Activated T-helper 2 cell treated with anti-CD3 and anti-CD28 coated beads, Interferon-gamma antibody, Interleukin-2, Interleukin-4, amounts not matched to agents 10 μg/mL and 5 μg/mL and 100 μg/mL, durations not matched to agents 14 hours and 24 hours and 36 hours (primary cell): Measurements from ENCODE around the gene INSR. TPM values are rescaled to one million over a fixed set of nuclear protein-coding genes. Genes with fewer than 3 reads are reported as not detected.
"Not testable (repeated sequence)": the region's sequence is repeated elsewhere in the genome, so short reads cannot be mapped to it uniquely, and the experiment has no call there.

ENCODE experiments used
- DNase-seq: peaks from one replicate; pipeline ENCODE4 v3.0.0; 2021; ENCODE audit warnings: low spot score
- H3K27ac Mint-ChIP-seq: one replicate; pipeline ENCODE4 v1.8.0; 2021; ENCODE audit warnings: mixed read lengths
- H3K27me3 Mint-ChIP-seq: one replicate; pipeline ENCODE4 v1.8.0; 2021; ENCODE audit warnings: low read depth, mixed read lengths
- H3K36me3 Mint-ChIP-seq: one replicate; pipeline ENCODE4 v1.8.0; 2021; ENCODE audit warnings: low read depth, mixed read lengths
- H3K4me1 Mint-ChIP-seq: one replicate; pipeline ENCODE4 v1.8.0; 2021; ENCODE audit warnings: low read depth, mixed read lengths
- H3K4me3 Mint-ChIP-seq: one replicate; pipeline ENCODE4 v1.8.0; 2021; ENCODE audit warnings: low read depth, mild to moderate bottlenecking, moderate library complexity, mixed read lengths
- H3K9me3 Mint-ChIP-seq: one replicate; pipeline ENCODE4 v1.8.0; 2021; ENCODE audit warnings: mixed read lengths
- intact Hi-C: fragments of 100-400 bp; cut with micrococcal nuclease; formaldehyde crosslinking; loops from one replicate; pipeline ENCODE4 v1.15.1; 2023
- total RNA-seq: library from RNA; stranded (reverse); gene quantifications from 2 replicates; pipeline ENCODE4 v1.2.3, GENCODE V29; 2022

Gene INSR
- total RNA-seq, 1 donor from 2014 or later, result 2.4 TPM

- Mint-ChIP-seq H3K9me3 (no peaks in the 10 kb centered on the region), H3K4me1 (peaks cover 22% of the 10 kb centered on the region), H3K36me3 (no peaks in the 10 kb centered on the region), H3K4me3 (no peak overlapping the region), H3K27me3 (no peaks in the 10 kb centered on the region), H3K27ac (no peak overlapping the region)
- intact Hi-C loops, result no loop called here
- DNase-seq, result no peak
Measured at GRCh38 chr19:7179917-7180306, 114.3 kb downstream of the INSR start.

DNA sequence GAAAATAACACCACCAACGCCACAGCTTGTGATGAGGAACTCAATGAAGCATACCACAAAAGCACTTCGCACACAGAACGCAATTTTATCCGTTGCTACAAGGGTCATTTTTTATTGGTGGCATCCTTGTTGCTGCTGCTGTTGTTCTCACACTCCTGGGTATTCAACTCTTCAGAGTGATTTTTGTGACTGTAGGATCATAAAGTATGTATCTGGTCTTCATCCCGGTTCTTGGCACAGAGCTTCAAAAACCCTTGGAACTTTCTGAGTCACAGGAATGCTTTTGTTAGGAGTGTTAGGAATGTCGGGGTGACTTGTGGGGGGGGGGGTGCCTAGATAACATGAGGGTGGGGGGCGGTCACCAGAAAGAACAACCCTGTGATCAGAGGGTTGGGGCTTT lies 116.3 kb downstream of the INSR start:
- H3K4me1 Mint-ChIP-seq, result peaks cover 13% of the 10 kb centered on the region
- intact Hi-C loops, result no loop called here

DNA sequence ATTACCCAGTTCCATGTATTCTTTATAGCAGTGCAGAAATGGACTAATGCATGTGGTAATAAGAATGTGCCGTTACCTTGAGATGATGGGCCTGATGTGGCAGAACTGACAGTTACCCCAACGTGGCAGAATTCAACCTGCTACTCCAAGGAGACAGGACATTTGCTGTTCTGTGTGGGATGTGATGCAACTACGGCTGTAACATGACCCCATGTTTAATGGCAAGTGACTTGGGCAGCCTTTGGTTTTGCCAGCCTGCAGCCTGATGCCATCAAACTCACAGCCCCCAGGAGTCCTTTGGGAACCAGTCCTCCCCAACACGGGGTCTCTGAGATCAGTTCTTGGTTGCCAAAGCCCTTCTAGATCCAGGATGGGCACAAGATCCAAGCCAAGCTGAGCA lies 117.4 kb downstream of the INSR start:
- no peak overlapping the region for H3K27ac Mint-ChIP-seq
- DNase-seq, result no peak
- H3K4me1 Mint-ChIP-seq, result peaks cover 10% of the 10 kb centered on the region
- H3K27me3 Mint-ChIP-seq, result no peaks in the 10 kb centered on the region
- no peak overlapping the region for H3K4me3 Mint-ChIP-seq
- no peaks in the 10 kb centered on the region for H3K9me3 Mint-ChIP-seq
- intact Hi-C loops, result no loop called here
- H3K36me3 Mint-ChIP-seq, result no peaks in the 10 kb centered on the region

More for the DNA sequence above, 116.3 kb downstream of the INSR start:
- H3K9me3 Mint-ChIP-seq, result no peaks in the 10 kb centered on the region
- no peak for DNase-seq
- no peaks in the 10 kb centered on the region for H3K36me3 Mint-ChIP-seq
- no peaks in the 10 kb centered on the region for H3K27me3 Mint-ChIP-seq
- no peak overlapping the region for H3K27ac Mint-ChIP-seq
- no peak overlapping the region for H3K4me3 Mint-ChIP-seq

DNA sequence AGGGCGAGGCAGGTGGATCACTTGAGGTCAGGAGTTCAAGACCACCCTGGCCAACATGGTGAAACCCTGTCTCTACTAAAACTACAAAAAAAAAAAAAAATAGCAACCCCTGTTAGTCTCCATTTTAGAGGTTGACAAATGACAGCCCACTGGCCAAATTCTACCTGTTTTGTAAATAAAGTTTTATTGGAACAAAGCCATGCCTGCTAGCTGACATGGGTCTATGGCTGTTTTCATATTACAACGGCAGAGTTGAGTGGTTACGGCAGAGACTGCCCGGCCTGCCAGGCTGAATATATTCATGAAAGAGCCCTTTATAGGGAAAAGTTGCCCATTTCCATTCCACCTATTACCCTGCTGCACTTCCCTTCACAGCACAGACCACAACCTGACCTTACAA lies 121.4 kb downstream of the INSR start:
- no peaks in the 10 kb centered on the region for H3K36me3 Mint-ChIP-seq
- DNase-seq, result no peak
- H3K27ac Mint-ChIP-seq, result no peak overlapping the region
- H3K4me3 Mint-ChIP-seq, result no peak overlapping the region
- H3K27me3 Mint-ChIP-seq, result no peaks in the 10 kb centered on the region
- H3K4me1 Mint-ChIP-seq, result no peaks in the 10 kb centered on the region
- intact Hi-C loops, result no loop called here
- H3K9me3 Mint-ChIP-seq, result peaks cover 4% of the 10 kb centered on the region

DNA sequence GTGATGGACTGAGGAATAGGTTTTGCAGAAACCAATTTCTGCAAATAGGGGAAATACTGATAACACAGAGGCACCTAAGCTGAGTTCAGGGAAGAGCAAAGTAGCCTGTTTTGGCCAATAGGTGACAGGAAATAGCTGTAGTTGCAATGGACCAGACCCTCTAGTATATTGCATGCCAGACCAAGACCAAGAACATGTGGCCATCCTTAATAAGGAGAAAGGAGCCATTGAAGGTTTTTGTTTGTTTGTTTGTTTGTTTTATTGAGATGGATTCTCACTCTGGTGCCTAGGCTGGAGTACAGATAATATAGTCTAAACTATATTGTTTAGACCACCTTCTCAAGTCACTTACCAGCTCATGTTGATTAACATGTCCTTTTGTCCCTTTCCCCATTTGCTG lies 123.2 kb downstream of the INSR start:
- Mint-ChIP-seq H3K4me3 (no peak overlapping the region), H3K4me1 (no peaks in the 10 kb centered on the region), H3K36me3 (no peaks in the 10 kb centered on the region), H3K9me3 (peaks cover 4% of the 10 kb centered on the region), H3K27ac (no peak overlapping the region), H3K27me3 (no peaks in the 10 kb centered on the region)
- intact Hi-C loops, result no loop called here
- DNase-seq, result no peak

GRCh38 chr19:7168941-7169340 lies 125.3 kb downstream of the INSR start:
- DNase-seq, result no peak
- H3K27ac Mint-ChIP-seq, result no peak overlapping the region
- H3K4me1 Mint-ChIP-seq, result no peaks in the 10 kb centered on the region
- H3K27me3 Mint-ChIP-seq, result no peaks in the 10 kb centered on the region
- no peak overlapping the region for H3K4me3 Mint-ChIP-seq
- peaks cover 4% of the 10 kb centered on the region for H3K9me3 Mint-ChIP-seq
- intact Hi-C loops, result no loop called here
- no peaks in the 10 kb centered on the region for H3K36me3 Mint-ChIP-seq

DNA sequence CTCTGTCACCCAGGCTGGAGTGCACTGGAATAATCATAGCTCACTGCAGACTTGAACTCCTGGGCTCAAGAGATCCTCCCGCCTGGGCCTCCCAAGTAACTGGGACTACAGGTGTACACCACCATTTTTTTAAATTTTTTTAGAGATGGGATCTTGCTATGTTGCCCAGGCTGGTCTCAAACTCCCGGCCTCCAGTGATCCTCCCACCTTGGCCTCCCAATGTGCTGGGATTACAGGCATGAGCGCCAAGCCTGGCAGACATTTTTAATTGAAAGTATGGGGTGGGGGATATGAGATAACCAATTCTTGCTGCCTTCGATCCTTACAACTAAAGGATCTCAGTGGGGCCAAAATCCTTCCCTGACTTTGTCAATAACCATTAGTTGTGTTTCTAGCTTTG lies 132.9 kb downstream of the INSR start:
- no peaks in the 10 kb centered on the region for H3K9me3 Mint-ChIP-seq
- no peak for DNase-seq
- H3K4me1 Mint-ChIP-seq, result no peaks in the 10 kb centered on the region
- H3K27me3 Mint-ChIP-seq, result no peaks in the 10 kb centered on the region
- H3K27ac Mint-ChIP-seq, result no peak overlapping the region
- H3K36me3 Mint-ChIP-seq, result no peaks in the 10 kb centered on the region
- no peak overlapping the region for H3K4me3 Mint-ChIP-seq
- intact Hi-C loops, result no loop called here

DNA sequence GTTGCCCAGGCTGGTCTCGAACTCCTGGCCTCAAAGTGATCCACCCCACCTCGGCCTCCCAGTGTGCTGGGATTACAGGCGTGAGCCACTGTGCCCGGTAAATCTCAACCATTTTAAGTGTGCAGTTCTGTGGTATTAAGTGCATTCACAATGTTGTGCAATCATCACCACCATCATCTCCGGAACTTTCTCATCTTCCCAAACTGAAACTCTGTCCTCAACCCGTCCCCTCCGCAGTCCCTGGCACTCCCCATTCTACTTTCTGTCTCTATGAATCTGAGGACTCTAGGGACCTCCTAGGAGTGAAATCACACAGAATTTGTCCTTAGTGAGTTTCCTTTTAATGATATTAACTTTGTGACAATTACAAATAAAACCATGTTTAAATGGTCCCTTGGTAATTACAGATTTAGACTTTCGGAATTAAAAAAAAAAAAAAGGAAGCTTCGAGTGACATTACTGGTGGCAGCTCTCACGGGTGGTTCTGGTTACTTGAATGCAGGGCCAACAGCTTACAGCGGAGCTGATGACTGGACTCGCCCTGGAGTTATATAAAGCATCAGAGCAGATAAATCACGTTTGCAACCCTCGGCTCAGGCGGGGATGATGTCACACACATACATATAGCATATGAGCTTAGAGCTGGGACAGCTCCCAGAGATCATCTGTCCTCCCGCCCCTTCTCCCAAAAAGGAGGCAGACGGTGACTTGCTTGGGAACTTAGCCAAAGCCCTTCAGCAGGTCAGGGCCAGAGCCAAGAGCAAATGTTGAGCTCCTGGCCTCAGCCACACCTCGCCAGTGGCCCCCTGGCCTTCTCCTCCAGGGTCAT lies 134.9 kb downstream of the INSR start:
- Mint-ChIP-seq H3K9me3 (no peaks in the 10 kb centered on the region), H3K36me3 (no peaks in the 10 kb centered on the region), H3K4me3 (no peak overlapping the region), H3K27me3 (no peaks in the 10 kb centered on the region), H3K4me1 (no peaks in the 10 kb centered on the region), H3K27ac (no peak overlapping the region)
- no peak for DNase-seq
- intact Hi-C loops, result no loop called here

DNA sequence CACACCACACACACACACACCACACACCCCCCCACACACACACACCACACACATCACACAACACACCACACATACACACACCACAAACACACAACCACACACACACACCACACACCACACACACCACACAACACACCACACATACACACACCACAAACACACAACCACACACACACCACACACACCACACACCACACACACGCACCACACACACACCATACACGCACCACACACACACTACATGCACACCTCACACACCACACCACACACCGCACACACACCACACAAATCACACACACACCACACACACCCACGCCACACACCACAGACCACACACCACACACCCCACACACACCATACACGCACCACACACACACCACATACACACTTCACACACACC lies 141.2 kb downstream of the INSR start:
- H3K27me3 Mint-ChIP-seq, result no peaks in the 10 kb centered on the region
- H3K27ac Mint-ChIP-seq, result no peak overlapping the region
- intact Hi-C loops, result no loop called here
- no peak for DNase-seq
- H3K4me1 Mint-ChIP-seq, result no peaks in the 10 kb centered on the region
- H3K9me3 Mint-ChIP-seq, result no peaks in the 10 kb centered on the region
- no peaks in the 10 kb centered on the region for H3K36me3 Mint-ChIP-seq
- H3K4me3 Mint-ChIP-seq, result no peak overlapping the region

- DNase-seq, result no peak
- no peaks in the 10 kb centered on the region for H3K4me1 Mint-ChIP-seq
- H3K27ac Mint-ChIP-seq, result no peak overlapping the region
- H3K36me3 Mint-ChIP-seq, result no peaks in the 10 kb centered on the region
- H3K27me3 Mint-ChIP-seq, result no peaks in the 10 kb centered on the region
- H3K4me3 Mint-ChIP-seq, result no peak overlapping the region
- no peaks in the 10 kb centered on the region for H3K9me3 Mint-ChIP-seq
- intact Hi-C loops, result no loop called here
Measured at GRCh38 chr19:7152568-7152967, 141.6 kb downstream of the INSR start.

DNA sequence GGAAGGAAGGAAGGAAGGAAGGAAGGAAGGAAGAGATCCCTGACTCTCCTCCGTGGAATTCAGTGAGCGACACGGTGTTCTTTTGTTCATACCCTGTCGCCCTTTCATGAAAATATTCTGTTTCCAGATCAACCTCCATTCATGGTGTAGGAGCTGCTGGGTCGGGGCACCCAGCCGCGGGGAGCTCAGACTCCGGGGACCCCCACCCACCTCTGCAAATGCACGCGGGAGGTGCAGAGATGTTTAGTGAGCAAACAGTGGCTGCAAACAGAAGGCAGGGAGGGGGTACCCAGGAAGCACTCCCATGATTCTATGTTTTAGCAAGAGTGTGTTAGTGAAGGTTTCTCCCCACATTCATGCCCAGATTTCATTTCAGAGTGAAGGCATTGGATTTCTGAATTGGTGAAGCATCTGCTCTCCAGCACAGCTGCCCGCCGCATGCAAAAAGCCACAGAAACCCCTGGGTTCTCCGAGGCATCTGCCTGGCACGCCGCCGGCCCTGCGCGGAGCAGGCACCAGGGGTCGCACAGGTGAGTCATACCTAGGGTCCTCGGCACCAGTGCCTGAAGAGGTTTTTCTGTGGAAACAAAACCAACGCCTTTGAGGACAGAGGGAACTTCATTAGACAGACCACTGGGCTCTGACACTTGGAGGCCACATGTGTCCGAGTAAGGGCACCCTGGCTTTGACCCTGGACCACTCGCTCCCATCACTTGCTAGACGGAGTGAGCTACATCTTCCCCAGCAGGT lies 144.1 kb downstream of the INSR start:
- Mint-ChIP-seq H3K27ac (no peak overlapping the region), H3K4me3 (no peak overlapping the region), H3K36me3 (no peaks in the 10 kb centered on the region), H3K27me3 (no peaks in the 10 kb centered on the region), H3K4me1 (no peaks in the 10 kb centered on the region), H3K9me3 (no peaks in the 10 kb centered on the region)
- DNase-seq, result no peak
- intact Hi-C loops, result loop anchor here (1.0 kb wide), 1 partner anchor 191 kb away; no protein-coding TSS in a partner anchor

- H3K36me3 Mint-ChIP-seq, H3K27me3 Mint-ChIP-seq, H3K4me3 Mint-ChIP-seq, H3K4me1 Mint-ChIP-seq, DNase-seq, H3K27ac Mint-ChIP-seq, intact Hi-C loops, H3K9me3 Mint-ChIP-seq: not testable (repeated sequence)
Measured at GRCh38 chr19:7147119-7147675, 147.0 kb downstream of the INSR start.

GRCh38 chr19:7146086-7146485 lies 148.1 kb downstream of the INSR start:
- H3K27ac Mint-ChIP-seq, H3K9me3 Mint-ChIP-seq, DNase-seq, H3K27me3 Mint-ChIP-seq, H3K4me1 Mint-ChIP-seq, H3K36me3 Mint-ChIP-seq, intact Hi-C loops, H3K4me3 Mint-ChIP-seq: not testable (repeated sequence)
